ENCODE results near the gene TRIM22.
"Not testable (repeated sequence)": the region's sequence is repeated elsewhere in the genome, so short reads cannot be mapped to it uniquely, and the experiment has no call there.

Gene TRIM22

DNA sequence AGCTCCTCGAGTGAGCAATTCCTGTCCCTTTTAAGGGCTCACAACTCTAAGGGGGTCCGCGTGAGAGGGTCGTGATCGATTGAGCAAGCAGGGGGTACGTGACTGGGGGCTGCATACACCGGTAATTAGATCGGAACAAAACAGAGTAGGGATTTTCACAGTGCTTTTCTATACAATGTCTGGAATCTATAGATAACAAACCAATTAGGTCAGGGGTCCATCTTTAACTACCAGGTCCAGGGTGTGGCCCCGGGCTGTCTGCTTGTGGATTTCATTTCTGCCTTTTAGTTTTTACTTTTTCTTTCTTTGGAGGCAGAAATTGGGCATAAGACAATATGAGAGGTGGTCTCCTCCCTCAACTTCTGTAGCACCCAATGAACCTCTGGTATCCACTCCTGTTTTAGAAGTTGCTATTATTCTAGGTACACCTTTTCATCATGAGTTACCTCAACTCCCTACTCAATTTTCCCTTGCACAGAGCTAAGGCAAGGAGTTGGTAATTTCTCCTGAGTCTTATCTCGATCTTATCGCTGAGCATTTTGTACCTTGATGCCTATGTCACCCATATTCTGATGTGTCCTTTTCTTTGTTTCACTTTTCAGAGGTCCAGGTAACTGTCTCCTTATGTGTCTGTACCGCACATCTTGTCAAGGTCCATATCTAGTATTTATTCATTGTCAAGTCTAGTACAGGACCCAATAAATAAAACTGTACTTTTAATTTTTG is 1.8 kb downstream of the TRIM22 start:
- not testable (repeated sequence) for FAIRE-seq

DNA sequence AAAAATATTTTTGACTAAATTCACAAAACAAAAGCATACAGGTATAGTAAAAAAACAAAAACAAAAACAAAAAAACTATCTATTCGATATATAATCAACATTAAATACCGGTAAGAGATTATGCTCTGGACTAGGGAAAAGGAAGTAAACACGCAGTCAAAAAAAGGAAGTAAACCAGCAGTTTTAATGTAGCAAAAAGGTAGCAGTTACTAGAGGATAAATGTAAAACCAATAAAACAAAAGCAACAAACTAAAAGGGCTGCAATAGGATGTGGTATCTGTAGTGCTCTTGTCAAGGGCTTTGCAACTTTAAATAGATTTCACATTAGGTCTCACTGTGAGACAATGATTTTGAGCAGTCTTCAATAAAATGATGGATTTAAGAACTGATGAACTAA is 2.4 kb downstream of the TRIM22 start:
- no peak for FAIRE-seq

DNA sequence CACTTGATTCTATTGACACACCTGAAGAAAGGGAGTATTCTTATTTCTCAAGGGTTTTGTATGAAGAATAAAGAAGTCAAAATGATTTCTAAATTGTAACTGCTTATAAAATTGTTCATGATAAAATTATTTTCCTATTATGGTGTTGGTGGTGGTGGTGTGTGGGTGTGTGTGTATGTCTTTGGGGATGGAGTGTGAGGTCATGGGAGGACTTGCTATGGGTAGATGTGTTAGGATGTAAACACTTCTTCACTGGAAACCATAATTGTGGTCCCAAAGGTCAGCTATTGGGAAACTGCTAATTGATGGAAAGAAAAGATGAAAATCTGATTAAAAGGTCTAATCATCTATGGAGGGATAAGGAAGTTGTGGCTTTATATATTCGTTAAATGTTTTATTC is 5.1 kb downstream of the TRIM22 start:
- FAIRE-seq, result no peak

DNA sequence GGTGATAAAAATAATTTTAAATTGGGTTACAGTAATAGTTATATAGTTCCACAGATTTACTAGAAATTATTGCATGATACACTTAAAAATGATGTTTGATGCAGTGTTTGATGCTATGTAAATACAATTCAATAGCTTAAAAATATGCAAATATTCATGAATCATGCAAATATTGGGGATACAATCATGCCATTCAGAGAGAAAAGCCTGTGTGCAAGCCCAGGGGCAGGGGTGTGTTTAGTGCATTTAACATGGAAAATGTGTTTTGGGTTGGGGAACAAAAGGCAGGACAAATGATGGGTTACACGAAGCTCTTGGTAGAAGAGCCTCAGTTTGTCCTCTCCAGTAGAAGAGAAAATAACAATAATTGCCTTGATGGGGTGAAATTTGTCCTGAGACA is 6.0 kb downstream of the TRIM22 start:
- no peak for FAIRE-seq

DNA sequence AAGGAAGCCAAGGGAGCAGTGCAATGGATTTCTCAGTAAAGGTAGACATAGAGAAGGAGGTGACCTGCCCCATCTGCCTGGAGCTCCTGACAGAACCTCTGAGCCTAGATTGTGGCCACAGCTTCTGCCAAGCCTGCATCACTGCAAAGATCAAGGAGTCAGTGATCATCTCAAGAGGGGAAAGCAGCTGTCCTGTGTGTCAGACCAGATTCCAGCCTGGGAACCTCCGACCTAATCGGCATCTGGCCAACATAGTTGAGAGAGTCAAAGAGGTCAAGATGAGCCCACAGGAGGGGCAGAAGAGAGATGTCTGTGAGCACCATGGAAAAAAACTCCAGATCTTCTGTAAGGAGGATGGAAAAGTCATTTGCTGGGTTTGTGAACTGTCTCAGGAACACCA is 6.6 kb downstream of the TRIM22 start:
- no peak for FAIRE-seq

DNA sequence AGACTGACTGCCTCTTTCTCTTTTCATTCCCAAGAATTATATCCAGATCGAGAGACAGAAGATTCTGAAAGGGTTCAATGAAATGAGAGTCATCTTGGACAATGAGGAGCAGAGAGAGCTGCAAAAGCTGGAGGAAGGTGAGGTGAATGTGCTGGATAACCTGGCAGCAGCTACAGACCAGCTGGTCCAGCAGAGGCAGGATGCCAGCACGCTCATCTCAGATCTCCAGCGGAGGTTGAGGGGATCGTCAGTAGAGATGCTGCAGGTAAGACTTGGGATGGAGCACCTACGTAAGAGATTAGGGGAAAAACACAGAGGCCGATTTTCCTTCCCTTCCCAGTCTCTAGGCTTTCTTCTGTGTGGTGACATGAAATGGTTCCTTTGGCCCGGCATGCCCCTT is 8.7 kb downstream of the TRIM22 start:
- no peak for FAIRE-seq

DNA sequence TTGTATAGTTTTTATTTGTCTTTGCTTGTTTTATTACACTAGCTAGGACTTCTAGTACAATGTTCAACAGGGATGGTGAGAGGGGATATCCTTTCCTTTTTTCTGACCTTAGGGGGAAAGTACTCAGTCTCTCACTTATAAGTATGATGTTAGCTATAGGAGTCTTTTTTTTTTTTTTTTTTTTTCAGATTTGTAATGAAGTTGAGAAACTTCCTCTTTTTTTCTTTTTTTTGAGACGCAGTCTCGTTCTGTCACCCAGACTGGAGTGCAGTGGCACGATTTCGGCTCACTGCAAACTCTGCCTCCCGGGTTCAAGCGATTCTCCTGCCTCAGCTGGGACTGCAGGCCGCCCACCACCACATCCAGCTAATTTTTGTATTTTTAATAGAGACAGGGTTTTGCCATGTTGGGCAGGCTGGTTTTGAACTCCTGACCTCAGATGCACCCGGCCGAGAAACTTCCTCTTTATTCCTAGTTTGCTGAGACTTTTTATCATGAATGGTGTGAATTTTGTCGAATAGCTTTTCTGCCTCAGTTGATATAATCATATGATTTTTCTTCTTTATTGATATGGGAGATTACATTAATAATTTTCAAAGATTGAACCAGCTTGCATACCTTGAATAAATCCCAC is 10.9 kb downstream of the TRIM22 start:
- no peak for FAIRE-seq

DNA sequence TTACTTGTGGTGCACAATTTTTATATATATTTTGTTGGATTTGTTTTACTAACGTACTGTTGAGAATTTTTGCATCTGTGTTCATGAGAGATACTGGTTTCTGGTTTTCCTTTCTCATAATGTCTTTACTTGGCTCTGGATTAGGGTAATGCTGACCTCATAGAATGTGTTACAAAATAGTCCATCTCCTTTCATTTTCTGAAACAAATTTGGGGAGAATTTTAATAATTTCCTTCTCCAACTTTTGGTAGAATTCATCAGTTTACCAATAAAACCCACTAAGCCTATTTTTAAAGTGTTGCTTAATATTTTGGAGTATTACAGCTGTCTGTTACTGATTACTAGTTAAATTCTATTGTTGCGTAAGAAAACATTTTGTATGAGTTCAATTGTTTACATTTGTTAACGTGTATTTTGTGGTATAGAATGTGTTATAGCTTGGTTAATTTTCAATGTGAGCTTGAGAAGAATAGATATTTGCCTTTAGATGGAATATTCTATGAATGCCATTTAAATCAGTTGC is 11.5 kb downstream of the TRIM22 start:
- no peak for FAIRE-seq

DNA sequence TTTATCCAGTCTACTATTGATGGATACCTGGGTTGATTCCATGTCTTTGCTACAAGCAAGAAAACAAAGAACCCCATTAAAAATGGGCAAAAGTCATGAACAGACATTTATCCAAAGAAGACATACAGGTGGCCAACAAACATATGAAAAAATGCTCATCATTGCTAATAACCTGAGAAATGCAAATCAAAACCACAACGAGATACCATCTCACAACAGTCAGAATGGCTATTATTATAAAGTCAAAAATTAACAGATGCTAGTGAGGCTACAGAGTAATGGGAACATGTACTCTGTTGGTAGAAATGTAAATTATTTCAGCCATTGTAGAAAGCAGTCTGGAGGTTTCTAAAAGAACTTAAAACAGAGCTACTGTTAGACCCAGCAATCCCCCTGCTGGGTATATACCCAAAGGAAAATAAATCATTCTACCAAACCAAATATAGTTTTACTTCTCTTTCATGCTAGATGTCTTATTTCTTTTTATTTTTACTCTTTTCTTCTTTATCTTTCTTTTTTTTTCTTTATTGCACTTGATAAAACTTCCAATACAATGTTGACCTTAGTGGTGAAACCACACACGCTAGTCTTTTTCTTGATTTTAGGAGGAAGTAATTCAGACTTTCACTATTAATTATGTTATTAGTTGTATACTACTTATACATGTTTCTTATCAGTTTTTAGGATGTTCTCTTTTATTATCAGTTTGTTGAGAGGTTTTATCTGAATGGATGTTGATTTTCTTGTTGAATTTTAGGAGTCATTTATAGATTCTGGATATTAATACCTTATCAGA is 14.3 kb downstream of the TRIM22 start:
- FAIRE-seq, result no peak

DNA sequence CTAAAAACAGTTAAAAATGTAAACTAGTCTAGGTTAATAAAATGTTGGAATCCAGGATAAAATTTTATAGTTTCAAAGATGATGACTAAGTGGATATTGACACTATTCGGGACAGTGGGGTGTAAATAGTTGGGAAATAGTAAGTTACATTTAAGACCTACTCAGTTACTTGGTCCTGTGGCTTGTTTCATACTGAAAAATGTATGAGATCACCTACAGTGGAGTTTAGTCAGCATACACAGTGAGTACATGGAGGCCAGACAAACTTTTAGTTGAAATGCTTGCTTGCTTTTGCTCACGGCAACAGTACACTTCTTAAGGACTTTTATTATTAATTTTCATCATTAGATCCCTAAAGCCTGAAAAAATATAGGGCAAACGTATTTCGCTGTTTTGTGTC is 16.1 kb downstream of the TRIM22 start:
- FAIRE-seq, result no peak

DNA sequence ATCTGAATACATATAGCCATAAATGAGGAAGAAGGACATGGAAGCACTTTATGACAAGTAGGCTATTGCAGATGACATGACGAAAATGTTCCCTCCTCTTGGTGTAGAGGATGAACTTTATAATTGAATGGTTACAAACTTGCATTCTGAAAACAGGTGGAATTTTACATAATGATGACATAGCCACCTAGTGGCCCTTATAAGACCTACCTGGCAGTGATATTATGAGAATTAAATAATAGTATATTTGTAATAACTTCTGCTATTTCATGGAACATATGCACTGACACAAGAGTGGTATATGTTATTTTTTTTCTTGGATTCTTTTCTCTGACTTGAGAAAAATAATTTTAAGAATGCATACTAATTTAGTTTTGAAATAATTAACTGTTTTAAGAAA is 22.9 kb downstream of the TRIM22 start:
- FAIRE-seq, result no peak

DNA sequence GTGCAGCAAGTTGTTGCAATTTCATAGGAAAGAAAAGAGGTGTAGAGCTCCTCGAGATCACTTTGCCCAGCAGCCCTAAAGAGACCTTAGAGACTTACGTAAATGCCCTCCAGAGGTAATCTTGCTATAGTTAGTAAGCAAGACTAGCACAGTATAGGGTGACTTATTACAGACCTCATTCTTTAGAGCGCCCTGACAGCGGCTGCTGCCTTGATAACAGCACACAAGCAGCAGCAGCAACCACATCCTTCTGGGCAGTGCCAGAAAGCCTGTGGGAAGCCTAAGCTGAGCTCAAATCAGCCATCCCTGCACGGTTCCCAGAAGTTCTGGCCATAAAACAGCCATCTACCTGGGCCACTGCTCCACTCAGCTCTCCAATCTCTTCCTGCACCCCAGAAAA is 24.1 kb downstream of the TRIM22 start:
- no peak for FAIRE-seq

DNA sequence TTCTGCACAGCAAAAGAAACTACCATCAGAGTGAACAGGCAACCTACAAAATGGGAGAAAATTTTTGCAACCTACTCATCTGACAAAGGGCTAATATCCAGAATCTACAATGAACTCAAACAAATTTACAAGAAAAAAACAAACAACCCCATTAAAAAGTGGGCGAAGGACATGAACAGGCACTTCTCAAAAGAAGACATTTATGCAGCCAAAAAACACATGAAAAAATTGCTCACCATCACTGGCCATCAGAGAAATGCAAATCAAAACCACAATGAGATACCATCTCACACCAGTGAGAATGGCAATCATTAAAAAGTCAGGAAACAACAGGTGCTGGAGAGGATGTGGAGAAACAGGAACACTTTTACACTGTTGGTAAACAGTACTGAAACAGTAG is 26.9 kb downstream of the TRIM22 start:
- not testable (repeated sequence) for FAIRE-seq

DNA sequence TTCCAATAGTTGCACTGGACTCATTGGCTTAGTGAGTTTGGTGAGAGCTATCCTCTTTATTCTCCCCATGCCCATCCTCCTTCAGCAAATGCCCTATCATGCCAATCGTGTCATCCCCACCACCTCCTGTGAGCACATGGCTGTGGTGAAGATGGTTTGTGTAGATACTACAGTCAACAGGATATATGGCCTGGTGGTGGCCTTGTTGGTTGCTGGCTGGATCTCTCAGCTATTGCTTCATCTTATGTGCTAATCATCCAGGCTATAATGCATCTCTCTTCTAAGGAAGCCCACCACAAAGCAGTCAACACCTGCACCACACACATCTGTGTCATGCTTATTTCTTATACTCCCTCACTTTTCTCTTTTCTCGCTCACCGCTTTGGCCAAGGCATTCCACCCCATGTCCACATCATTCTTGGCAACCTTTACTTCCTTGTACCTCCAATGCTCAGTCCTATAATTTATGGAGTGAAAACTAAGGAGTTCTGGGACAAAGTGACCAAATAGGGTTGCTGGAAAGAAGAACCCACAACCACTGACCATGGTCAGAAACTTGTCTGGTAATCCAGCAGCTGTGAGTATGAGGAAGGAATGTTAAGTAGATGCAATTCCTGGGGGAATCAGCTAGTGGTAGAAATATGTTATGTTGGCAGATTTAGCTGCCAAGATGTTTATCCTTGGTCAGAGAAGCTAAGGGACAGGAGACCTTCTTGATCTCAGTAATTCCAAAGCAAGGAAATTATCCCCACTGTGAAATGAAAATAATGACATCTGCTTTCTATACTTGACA is 30.3 kb downstream of the TRIM22 start:
- no peak for FAIRE-seq

DNA sequence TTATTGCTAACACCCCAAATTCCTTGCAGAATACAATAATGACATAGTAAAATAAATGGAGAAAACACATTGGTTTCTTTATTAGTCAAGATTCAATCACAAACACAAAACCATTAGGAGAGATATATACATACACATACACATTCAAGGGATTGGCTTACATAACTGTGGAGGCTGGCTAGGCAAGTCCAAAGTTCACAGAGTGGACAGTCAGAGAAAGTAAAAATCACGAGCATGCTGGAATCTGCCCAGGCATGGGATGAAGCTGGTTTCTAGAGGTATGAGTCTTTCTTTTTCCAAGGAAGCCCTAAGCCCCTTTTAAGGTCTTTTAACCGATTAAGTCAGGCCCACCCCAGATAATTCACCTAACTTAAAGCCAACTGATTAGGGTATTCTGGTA is 33.0 kb downstream of the TRIM22 start:
- no peak for FAIRE-seq

DNA sequence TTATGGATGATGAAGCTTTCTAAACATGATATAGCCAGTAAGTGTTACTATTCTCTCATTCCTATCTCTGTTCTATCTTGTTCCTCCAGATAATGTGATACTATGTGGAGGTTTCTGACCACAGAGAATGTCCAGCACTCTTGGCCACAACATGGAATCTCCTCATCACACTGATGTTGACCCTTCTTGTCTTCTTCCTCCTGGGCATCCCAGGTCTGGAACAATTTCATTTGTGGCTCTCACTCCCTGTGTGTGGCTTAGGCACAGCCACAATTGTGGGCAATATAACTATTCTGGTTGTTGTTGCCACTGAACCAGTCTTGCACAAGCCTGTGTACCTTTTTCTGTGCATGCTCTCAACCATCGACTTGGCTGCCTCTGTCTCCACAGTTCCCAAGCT is 36.8 kb downstream of the TRIM22 start:
- no peak for FAIRE-seq

DNA sequence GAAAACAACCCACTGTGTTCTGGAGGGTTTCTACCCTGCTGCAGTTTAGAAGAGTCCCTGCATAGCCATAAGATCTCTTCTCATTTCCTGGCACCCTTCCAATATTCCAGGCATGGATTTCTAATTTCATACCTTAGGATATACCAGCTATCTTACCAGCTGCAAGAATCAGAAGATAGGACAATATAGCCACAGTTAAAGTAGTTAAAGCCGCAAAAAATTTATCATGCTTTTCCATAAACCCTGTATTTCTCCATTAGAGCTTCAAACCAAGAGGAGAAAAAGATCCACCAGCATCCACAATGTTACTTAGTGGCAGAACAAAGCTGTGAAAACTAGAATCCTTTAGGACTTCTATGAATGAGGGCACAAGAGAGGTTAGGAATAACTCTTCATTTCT is 38.1 kb downstream of the TRIM22 start:
- no peak for FAIRE-seq

DNA sequence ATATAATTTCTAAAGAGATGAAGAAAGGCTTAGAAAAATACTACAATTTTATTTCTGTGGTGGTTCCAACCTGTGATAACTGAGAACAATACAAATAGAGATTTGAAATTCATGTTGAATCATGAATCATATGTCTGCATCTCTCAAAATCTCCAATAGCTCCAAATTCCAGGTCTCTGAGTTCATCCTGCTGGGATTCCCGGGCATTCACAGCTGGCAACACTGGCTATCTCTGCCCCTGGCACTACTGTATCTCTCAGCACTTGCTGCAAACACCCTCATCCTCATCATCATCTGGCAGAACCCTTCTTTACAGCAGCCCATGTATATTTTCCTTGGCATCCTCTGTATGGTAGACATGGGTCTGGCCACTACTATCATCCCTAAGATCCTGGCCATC is 46.8 kb downstream of the TRIM22 start, which contains the start of gene OR56B1:
TSS of gene OR56B1 (plus strand) at position 53 of the 400 bp plus-strand sequence. CDS start at position 122, 69 bp downstream.
- FAIRE-seq, result no peak

DNA sequence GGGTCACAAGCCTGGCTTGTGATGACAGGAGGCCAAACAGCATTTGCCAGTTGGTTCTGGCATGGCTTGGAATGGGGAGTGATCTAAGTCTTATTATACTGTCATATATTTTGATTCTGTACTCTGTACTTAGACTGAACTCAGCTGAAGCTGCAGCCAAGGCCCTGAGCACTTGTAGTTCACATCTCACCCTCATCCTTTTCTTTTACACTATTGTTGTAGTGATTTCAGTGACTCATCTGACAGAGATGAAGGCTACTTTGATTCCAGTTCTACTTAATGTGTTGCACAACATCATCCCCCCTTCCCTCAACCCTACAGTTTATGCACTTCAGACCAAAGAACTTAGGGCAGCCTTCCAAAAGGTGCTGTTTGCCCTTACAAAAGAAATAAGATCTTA is 47.5 kb downstream of the TRIM22 start:
- FAIRE-seq, result no peak

DNA sequence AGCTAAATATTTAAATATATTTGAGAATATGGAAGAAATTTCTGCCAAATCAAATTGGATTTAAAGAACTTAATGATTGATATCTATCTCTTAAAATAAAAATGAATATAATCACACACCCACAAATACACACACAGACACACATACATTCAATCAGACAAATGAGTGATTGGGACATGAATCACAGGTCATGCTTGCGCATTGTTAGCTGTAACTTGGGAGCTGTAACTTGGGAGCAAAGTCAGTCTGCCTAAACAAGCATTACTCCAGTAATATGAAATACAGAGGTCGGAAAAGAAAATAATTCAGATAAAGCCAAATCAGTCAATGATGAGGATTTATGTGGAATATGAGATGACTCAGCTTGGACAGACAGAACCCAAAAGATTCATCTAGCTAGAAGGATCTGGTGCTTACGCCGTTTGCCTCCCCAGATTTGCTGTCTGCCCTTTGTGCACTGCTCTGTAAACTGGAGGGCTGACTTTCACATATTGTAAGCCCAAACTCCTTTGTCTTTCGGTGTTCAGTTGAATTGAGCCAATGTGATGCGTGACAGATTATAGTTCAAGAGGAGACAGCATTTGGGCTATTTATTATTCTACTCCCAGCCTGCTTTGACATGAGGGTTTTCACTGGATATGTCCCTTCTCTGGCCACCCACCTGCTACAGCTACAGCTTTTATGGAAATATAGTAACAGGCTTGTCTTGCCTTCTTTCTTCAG is 48.2 kb downstream of the TRIM22 start:
- FAIRE-seq, result no peak

DNA sequence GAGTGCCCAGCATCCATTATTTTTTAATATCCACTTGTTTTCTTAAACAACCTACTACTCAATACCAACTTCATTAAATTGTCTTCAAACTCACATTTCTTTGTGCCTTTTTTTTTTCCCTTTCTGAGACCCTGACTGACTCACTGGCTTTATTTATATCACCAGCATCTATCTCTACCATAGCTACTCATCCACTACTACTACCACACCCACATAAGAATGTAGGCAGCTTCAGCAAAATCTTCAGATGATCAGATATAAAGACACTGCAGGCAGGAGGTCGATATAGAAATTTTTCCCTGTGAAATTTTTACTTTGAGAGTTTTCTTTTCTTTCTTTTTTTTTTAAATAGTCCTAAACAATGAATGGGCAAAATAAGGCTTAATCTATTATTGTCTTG is 48.8 kb downstream of the TRIM22 start:
- FAIRE-seq, result no peak

DNA sequence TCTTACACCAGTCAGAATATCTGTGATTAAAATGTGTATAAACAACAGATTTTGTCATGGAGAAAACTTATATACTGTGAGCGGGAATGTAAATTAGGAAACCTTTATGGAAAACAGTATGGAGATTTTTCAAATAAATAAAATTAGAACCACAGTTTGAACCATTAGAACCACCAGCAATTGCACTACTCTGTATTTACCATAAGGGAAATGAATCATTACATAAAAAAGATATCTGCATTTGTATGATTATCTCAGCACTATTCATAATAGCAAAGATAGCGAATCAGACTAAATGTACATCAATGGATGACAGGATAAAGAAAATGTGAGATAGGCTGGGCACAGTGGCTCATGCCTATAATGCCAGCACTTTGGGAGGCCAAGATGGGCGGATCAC is 57.0 kb downstream of the TRIM22 start:
- FAIRE-seq, result no peak

Data from colon (tissue), 2 donors.